Suppressor macrophage treated with lipopolysaccharide for 4 hours (primary cell): ENCODE measurements around the gene CD207.
"Not testable (repeated sequence)": the region's sequence is repeated elsewhere in the genome, so short reads cannot be mapped to it uniquely, and the experiment has no call there.

ENCODE experiments used
- DNase-seq: peaks from one replicate; pipeline ENCODE4 v3.0.0-alpha.2; 2020

Gene CD207

DNA sequence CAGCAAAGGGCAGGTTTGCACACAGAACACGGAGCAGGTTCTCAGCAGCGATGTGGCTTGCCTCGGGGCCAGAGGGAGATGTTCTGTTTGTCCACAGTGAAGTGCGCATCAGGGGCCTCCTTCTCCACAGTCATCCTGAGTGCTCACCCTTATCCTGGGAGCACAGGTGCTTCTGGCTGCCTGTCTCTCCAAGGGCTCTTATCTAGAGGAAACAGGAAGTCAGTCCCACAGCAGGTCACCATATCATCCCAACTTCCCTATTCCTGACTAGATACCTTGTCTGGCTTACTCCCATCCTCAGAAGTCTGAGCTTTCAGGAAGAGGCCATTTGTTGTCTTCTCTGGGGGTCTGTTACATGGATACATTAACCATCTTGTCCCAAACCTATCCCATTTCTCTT is at the start of gene CD207:
Gene CD207, minus strand, starts transcription at position 174 of the 400 bp plus-strand sequence. Its CDS starts 40 bp downstream, at position 134.
- no peak for DNase-seq

DNA sequence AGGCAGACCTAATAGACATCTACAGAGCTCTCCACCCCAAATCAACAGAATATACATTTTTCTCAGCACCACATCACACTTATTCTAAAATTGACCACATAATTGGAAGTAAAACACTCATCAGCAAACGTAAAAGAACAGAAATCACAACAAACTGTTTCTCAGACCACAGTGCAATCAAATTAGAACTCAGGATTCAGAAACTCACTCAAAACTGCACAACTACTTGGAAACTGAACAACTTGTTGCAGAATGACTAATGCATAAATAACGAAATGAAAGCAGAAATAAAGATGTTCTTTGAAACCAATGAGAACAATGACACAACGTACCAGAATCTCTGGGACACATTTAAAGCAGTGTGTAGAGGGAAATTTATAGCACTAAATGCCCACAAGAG is 42.9 kb upstream of the CD207 start:
- not testable (repeated sequence) for DNase-seq

GRCh38 chr2:70876138-70876537 is 40.5 kb upstream of the CD207 start:
- not testable (repeated sequence) for DNase-seq

DNA sequence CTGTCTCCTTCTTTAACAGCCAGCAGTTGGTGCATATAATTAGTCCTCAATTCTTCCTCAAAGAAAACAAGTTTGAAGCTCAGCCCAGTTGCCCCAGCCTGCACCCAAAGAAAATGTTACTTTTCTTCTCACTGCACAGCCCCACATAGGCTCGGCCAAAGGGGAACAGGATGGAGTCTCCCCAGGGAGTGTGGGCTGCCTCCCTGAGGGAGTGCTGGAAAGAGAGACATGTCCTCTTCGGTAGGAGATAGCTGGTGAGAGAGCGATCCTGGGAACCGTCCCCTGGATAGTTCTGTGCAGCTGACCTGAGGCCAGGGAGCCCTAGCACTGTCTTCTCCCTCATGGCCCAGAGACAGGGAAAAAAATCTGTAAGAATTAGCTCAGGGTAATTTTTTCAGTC is 37.9 kb upstream of the CD207 start:
- no peak for DNase-seq

- DNase-seq: peak; percentile 92
Measured at GRCh38 chr2:70871398-70872211, 36.0 kb upstream of the CD207 start.

DNA sequence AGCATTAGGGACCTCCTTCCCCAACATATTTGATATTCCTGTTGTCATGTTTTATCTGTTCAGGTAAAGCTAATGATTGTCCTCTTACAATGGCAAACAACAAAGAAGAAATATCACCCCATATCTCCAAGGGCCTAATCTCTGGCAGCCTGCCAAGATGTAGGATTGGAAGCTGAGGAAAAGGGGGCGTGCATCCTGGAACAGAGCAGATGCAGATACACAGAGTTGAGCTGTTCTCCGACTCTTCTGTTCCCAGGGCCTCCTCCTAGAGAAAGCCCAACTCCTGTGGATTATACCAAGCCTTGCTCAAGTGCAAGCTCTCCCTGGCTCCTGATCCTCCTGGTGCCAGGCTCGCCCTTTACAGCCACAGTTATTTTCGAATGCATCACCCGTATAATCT is 35.2 kb upstream of the CD207 start:
- DNase-seq: no peak

GRCh38 chr2:70868970-70869369 is 33.4 kb upstream of the CD207 start:
- no peak for DNase-seq

DNA sequence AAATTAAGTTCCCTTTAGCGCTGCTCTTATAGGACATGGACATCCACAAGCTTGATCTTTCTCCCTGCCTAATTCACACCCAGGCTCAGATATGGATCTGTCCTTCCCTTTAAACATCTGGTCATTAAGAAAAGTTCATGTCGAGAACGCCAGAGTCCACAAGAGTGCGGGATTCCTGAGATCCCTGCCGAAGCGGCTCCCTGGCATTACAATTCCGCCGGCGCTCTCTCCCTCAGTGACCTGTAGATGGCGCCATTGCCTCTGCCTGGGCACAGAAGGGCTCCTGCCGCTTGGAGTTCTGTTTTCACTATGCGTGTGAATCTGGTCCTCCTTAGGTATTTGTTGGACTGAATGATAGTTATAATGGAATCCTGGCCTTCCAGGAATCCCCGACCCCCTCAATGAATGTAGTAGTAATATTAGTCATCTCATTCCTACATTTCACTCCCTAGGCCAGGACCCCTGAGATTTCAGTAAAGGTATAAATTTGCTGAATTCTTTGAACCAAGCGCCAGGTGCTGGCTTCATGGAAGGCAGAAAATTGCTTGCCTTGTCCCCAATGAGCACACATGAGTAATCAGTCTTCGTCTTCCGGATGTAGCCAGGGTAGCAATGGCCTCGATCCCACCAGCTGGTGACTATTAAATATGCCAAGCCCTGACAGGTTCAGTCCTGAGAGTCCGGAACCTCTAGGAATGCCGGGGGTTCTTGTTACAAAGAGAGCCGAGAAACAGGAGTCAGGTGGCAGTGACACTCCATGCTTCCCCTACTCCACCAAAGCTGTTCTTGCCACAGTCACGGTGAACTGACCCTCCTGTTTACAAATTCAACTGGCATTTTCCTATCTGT is 26.4 kb upstream of the CD207 start:
- peak; percentile 90 for DNase-seq

DNA sequence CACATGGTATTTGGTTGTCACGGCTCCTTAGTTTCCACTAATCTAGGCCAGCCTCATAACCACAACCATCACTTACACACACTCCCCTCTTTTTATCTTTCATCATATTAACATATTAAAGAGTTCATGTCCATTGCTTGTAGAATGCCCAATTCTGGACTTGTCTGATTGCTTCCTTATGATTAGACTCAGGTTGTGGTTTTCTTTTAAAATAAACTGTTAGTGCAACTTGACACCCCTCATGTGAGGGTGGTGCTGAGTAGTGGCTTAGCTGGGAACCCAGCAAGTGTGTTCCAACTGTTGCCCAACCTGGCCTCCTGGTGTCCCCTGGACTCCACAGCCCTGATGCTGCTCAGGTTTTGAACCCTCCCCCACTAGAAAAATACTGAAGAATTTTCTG is 20.1 kb upstream of the CD207 start:
- DNase-seq: no peak

DNA sequence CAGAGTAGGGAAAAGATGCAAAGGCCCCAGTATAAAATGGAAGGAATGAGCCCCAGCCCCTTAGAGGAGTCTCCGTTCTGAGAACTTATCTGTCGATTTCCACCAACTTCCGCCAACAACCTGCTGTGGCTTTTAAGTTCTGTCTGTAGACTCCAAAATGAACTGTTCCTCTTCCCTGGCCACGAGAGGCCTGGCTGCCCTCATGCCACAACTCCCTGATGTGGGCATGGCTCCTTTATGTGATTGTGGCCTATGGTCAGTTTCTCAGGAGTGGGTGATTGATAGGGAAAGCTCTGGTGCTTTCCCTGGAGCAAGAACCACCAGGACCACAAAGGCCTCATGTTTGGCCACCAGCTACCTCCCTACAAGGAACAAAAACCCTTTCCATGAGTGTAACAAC is 18.8 kb upstream of the CD207 start:
- peak; percentile 63 for DNase-seq

DNA sequence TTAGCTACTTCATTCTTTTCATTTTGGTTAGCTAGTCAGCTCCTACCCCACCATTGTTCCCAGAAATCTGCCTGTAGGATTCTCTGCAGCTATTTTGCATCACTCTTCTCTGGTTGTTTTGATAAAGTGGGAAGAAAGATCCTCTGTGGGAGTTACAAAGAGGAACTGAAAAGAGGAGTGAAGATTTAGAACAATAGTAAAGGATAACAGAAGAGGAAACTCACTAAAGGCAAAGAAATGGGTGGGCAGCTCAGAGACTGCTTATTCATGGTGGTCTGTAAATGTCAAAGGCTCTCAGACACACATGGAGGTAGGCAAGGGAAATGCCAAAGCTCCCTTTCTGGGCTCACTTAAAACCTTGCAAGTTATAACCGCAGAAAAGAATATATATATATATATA is 17.2 kb upstream of the CD207 start:
- peak; percentile 79 for DNase-seq

DNA sequence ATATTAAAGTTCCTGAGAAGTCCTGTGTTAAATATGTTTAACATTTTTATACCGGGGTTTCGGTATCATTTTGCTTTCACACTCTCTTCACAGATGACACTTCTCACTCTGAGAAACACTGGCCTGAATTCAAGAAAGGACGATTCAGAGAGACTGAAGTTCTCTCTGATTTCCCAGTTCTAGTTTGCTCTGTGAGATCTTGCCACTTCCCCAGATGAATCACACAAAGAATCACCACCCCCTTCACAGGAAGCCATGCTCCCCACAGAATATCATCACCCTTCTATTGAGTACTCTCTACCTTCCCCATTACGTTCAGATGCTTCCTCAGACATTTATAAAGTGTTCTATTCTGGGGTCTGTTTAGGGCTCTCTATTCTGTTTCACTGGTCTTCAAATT is 16.1 kb upstream of the CD207 start:
- DNase-seq: peak; percentile 92

- DNase-seq: peak; percentile 42
Measured at GRCh38 chr2:70850925-70851324, 15.3 kb upstream of the CD207 start.

DNA sequence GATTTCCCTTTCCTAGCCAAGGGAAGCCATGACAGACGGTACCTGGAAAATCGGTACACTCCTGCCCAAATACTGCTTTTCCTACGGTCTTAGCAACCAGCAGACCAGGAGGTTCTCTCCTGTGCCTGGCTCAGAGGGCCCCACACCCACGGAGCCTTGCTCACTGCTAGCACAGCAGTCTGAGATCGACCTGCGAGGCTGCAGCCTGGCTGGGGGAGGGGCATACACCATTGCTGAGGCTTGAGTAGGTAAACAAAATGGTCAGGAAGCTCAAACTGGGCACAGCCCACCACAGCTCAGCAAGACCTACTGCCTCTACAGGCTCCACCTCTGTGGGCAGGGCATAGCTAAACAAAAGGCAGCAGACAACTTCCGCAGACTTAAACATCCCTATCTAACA is 6.8 kb upstream of the CD207 start:
- DNase-seq: no peak

GRCh38 chr2:70837980-70838925 is 2.6 kb upstream of the CD207 start:
- DNase-seq: peak; percentile 51

DNA sequence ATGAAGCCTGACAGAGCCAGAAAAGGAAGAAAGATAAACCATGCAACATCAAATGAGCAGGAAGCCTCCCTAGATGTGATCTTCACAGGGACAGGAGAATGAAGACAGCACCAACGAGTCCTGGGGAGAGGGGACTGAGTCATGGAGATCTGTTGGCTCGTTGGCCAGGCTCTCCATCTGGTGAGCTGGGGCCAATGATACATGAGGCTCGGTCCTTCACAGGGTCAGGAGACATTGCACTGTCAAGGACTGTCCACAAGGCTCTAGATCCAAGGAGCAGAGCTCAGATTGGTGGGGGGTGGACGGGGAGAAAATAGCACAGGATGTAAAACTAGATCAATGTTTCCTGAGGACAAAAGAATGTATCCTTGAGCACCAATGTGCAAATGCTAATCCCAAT is 735 bp downstream of the CD207 start:
- DNase-seq: no peak

- no peak for DNase-seq
Measured at GRCh38 chr2:70834106-70834505, 1.5 kb downstream of the CD207 start.

DNA sequence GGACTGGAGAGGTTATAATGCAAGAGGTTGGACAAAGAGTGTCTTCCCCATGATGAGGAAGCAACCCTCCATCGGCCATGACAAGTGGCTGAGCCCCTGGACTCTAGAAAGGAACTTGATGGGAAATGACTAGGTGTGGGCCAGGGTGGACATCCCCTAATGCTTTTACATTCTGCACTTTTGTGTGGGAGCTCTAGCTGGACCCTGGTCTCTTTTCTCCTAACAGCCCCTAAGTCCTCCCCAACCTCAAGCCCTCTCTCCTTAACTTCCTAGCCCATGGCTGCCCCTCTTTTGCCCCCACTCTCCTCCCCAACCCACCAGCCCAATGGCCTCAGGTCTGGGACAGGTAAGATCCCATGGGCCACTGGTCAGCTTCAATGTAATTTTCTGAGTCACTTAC is 2.4 kb downstream of the CD207 start:
- no peak for DNase-seq

DNA sequence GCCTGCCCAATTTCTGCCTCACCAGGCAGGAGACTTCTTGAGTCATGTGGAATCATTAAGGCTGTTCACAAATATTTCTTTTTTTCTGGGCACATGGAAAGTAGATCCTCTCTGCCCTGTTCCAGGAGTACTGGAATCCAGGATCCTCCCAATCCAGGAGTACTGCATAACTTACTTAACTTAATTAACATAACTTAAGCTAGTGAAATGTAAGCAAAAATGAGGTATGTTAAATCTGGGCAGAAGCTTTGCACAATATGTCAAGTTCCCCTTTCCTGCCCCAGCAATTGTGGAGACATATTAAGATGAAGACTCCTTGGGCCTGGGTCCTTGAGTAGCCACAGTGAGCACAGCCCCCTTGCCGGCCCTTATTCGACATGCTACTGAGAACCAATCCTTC is 3.2 kb downstream of the CD207 start:
- peak; percentile 59 for DNase-seq

DNA sequence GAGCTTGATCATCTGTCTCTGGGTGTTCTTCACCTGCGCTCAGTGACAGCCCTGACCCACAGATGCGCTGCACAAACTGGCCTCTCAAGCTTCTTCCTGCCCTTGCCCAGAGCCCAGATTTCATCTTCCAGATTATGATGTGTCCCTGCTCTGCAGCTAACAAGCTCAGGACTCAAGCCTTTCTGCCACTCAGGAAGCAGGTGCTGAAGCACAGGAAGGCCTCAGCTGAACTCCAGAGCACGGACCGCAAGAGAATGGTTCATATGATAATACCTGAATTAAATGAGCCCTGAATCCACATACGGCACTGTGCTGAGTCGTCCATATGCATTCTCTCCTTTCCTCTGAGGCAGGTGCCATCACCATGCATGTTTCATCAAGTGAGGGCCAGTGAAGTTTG is 3.8 kb downstream of the CD207 start:
- DNase-seq: no peak

GRCh38 chr2:70830366-70830765 is 5.2 kb downstream of the CD207 start:
- peak; percentile 64 for DNase-seq

GRCh38 chr2:70829916-70830315 is 5.7 kb downstream of the CD207 start:
- no peak for DNase-seq
